DND-41 (cell line): ENCODE data around the gene CHRM3.
"Not testable (repeated sequence)": the region's sequence is repeated elsewhere in the genome, so short reads cannot be mapped to it uniquely, and the experiment has no call there.

Experiments used
- ATAC-seq: fragments of 200-7000 bp; cut with Tn5 transposase; 3 replicates; pipeline ENCODE4 v1.9.1; 2021; ENCODE audit warnings: low read depth; ENCODE audit not compliant: insufficient read depth
- DNase-seq: peaks from one replicate; pipeline ENCODE4 v3.0.0-alpha.2; 2020
- H2AFZ ChIP-seq: 2 replicates; pipeline ENCODE4 v1.6.0; 2012; ENCODE audit warnings: low read depth, low read length
- H3K27ac ChIP-seq: 2 replicates; pipeline ENCODE4 v1.5.1; 2012; ENCODE audit warnings: low read length, inconsistent platforms
- H3K27me3 ChIP-seq: fragments of 200-600 bp; sonication (generic); 2 replicates; pipeline ENCODE4 v1.6.0; 2012; ENCODE audit warnings: low read length, mild to moderate bottlenecking, inconsistent platforms; ENCODE audit not compliant: insufficient read depth, poor library complexity
- H3K36me3 ChIP-seq: 2 replicates; pipeline ENCODE4 v1.5.1; 2012; ENCODE audit warnings: low read length, inconsistent platforms; ENCODE audit not compliant: insufficient read depth
- H3K4me1 ChIP-seq: 2 replicates; pipeline ENCODE4 v1.5.1; 2012; ENCODE audit warnings: mild to moderate bottlenecking, low read length; ENCODE audit not compliant: insufficient read depth
- H3K4me2 ChIP-seq: 2 replicates; pipeline ENCODE4 v1.6.0; 2012; ENCODE audit warnings: mild to moderate bottlenecking, moderate library complexity, low read length, inconsistent platforms; ENCODE audit not compliant: insufficient read depth
- H3K4me3 ChIP-seq, 2 experiments: fragments of 200-600 bp in 1 of 2; shearing (Covaris generic) in 1 of 2; 2 replicates each; pipeline ENCODE4 v1.5.1; 2012 to 2016; ENCODE audit warnings: inconsistent platforms in 2 of 2, low read length in 2 of 2, mild to moderate bottlenecking in 2 of 2, low read depth in 1 of 2, moderate library complexity in 1 of 2
- H3K79me2 ChIP-seq: 2 replicates; pipeline ENCODE4 v1.6.0; 2012; ENCODE audit warnings: low read length, inconsistent platforms; ENCODE audit not compliant: insufficient read depth
- H3K9ac ChIP-seq: 2 replicates; pipeline ENCODE4 v1.6.0; 2012; ENCODE audit warnings: low read depth, mild to moderate bottlenecking, inconsistent platforms, low read length, moderate library complexity
- H3K9me3 ChIP-seq: 2 replicates; pipeline ENCODE4 v1.5.1; 2012; ENCODE audit warnings: low read length, moderate library complexity, mild to moderate bottlenecking, inconsistent platforms; ENCODE audit not compliant: insufficient read depth, severe bottlenecking
- H4K20me1 ChIP-seq: 2 replicates; pipeline ENCODE4 v1.6.0; 2012; ENCODE audit warnings: low read length; ENCODE audit not compliant: insufficient read depth
- CTCF ChIP-seq: IDR thresholded peaks from 2 replicates; pipeline ENCODE4 v1.5.1; 2012; ENCODE audit warnings: borderline replicate concordance, low read length, moderate library complexity, mild to moderate bottlenecking; ENCODE audit not compliant: poor library complexity, severe bottlenecking; ENCODE audit errors: extremely low read depth
- EZH2 ChIP-seq: IDR thresholded peaks from 3 replicates; pipeline ENCODE4 v1.6.1; 2012; ENCODE audit warnings: borderline replicate concordance, low read depth, mild to moderate bottlenecking, moderate library complexity, low read length, inconsistent platforms; ENCODE audit not compliant: severe bottlenecking

CHRM3 gene

GRCh38 chr1:239367196-239367810 lies 19.1 kb upstream of the CHRM3 start:
- H3K9me3 ChIP-seq: no peaks in the 10 kb centered on the region
- no peaks in the 10 kb centered on the region for H3K79me2 ChIP-seq
- TF ChIP-seq CTCF (no peak), EZH2 (no peak)
- no peaks in the 10 kb centered on the region for H3K27me3 ChIP-seq
- ATAC-seq: no peak
- H3K4me1 ChIP-seq: no peaks in the 10 kb centered on the region
- no peaks in the 10 kb centered on the region for H3K36me3 ChIP-seq
- no peaks in the 10 kb centered on the region for H4K20me1 ChIP-seq
- no peak overlapping the region for H3K4me3 ChIP-seq
- H3K9ac ChIP-seq: no peak overlapping the region
- no peak overlapping the region for H2AFZ ChIP-seq
- no peak overlapping the region for H3K4me2 ChIP-seq
- DNase-seq: no peak
- no peak overlapping the region for H3K27ac ChIP-seq

GRCh38 chr1:239368436-239369109 lies 17.8 kb upstream of the CHRM3 start:
- Histone ChIP-seq H3K79me2 (no peaks in the 10 kb centered on the region), H3K9ac (no peak overlapping the region), H3K4me2 (no peak overlapping the region), H3K27ac (no peak overlapping the region), H3K36me3 (no peaks in the 10 kb centered on the region), H3K27me3 (no peaks in the 10 kb centered on the region), H3K4me1 (no peaks in the 10 kb centered on the region), H3K9me3 (no peaks in the 10 kb centered on the region), H3K4me3 (no peak overlapping the region), H4K20me1 (no peaks in the 10 kb centered on the region), H2AFZ (no peak overlapping the region)
- no peak for DNase-seq
- no peak for ATAC-seq
- no peak for TF ChIP-seq EZH2
- TF ChIP-seq CTCF: no peak

- H2AFZ ChIP-seq, H3K36me3 ChIP-seq, H3K4me2 ChIP-seq, H3K79me2 ChIP-seq, H3K27me3 ChIP-seq, ATAC-seq, H4K20me1 ChIP-seq, DNase-seq, H3K4me1 ChIP-seq, H3K4me3 ChIP-seq, H3K27ac ChIP-seq, H3K9ac ChIP-seq, H3K9me3 ChIP-seq: not testable (repeated sequence)
Measured at GRCh38 chr1:239370869-239371268, 15.5 kb upstream of the CHRM3 start.

GRCh38 chr1:239382666-239383065 lies 3.7 kb upstream of the CHRM3 start:
- H3K4me1 ChIP-seq: no peaks in the 10 kb centered on the region
- no peaks in the 10 kb centered on the region for H3K36me3 ChIP-seq
- H3K27ac ChIP-seq: no peak overlapping the region
- H3K79me2 ChIP-seq: no peaks in the 10 kb centered on the region
- no peak overlapping the region for H3K9ac ChIP-seq
- H2AFZ ChIP-seq: no peak overlapping the region
- no peaks in the 10 kb centered on the region for H3K27me3 ChIP-seq
- H3K4me2 ChIP-seq: no peak overlapping the region
- TF ChIP-seq EZH2: no peak
- no peak for TF ChIP-seq CTCF
- ATAC-seq (no peak), DNase-seq (no peak)
- no peak overlapping the region for H3K4me3 ChIP-seq
- H3K9me3 ChIP-seq: no peaks in the 10 kb centered on the region
- no peaks in the 10 kb centered on the region for H4K20me1 ChIP-seq
